ENCODE results near the gene ABCB10. TPM values are rescaled to one million over a fixed set of nuclear protein-coding genes. Genes with fewer than 3 reads are reported as not detected.
A peak's percentile ranks its signal among the peaks of the same experiment; 100 is the strongest.
"Not testable (repeated sequence)": the region's sequence is repeated elsewhere in the genome, so short reads cannot be mapped to it uniquely, and the experiment has no call there.

ABCB10 gene
- total RNA-seq, 4 donors from 2014 or later = 11.4 to 13.2 (median 12.2) TPM

- H3K4me3 ChIP-seq (ENCODE audit: low read depth, poor library complexity, severe bottlenecking) = no peak overlapping the region
- peak; percentile 66 to 89 for DNase-seq (ENCODE audit: low spot score in 2 of 2)
- intact Hi-C loops (cut with DNase I; ENCODE audit: low total_unique reads) = loop anchor here (10.0 kb wide), 1 partner anchor 260 kb away; no protein-coding TSS in a partner anchor
- TF ChIP-seq POLR2A (IDR thresholded peaks at IDR 0.05) = no peak
- no peak for TF ChIP-seq CTCF (IDR thresholded peaks at IDR 0.05)
- 35 to 37% methylated on average over 8 of the region's 8 CpGs for WGBS, 2 donors
Observed at GRCh38 chr1:229514578-229515275, 43.8 kb downstream of the ABCB10 start.

- intact Hi-C loops (cut with DNase I; ENCODE audit: low total_unique reads) = loop anchor here (10.0 kb wide), 1 partner anchor 257 kb away; no protein-coding TSS in a partner anchor
- H3K4me3 ChIP-seq (ENCODE audit: low read depth, poor library complexity, severe bottlenecking); DNase-seq (ENCODE audit: low spot score in 2 of 2): not testable (repeated sequence)
- 89 to 93% methylated on average over 6 of the region's 6 CpGs for WGBS, 2 donors
Observed at GRCh38 chr1:229511625-229512024, 46.9 kb downstream of the ABCB10 start.

- not testable (repeated sequence) for DNase-seq (ENCODE audit: low spot score in 2 of 2); H3K4me3 ChIP-seq (ENCODE audit: low read depth, poor library complexity, severe bottlenecking)
- intact Hi-C loops (cut with DNase I; ENCODE audit: low total_unique reads) = loop anchor here (10.0 kb wide), 1 partner anchor 256 kb away; no protein-coding TSS in a partner anchor
- 79 to 92% methylated on average over 2 of the region's 2 CpGs for WGBS, 2 donors
Observed at GRCh38 chr1:229511201-229511600, 47.3 kb downstream of the ABCB10 start.

GRCh38 chr1:229509576-229509975, 48.9 kb downstream of the ABCB10 start:
- no peak for DNase-seq (ENCODE audit: low spot score in 2 of 2)
- TF ChIP-seq POLR2A (IDR thresholded peaks at IDR 0.05) (no peak), CTCF (IDR thresholded peaks at IDR 0.05) (no peak)
- no peak overlapping the region for H3K4me3 ChIP-seq (ENCODE audit: low read depth, poor library complexity, severe bottlenecking)
- intact Hi-C loops (cut with DNase I; ENCODE audit: low total_unique reads) = no loop called here
- WGBS, 2 donors = 85 to 89% methylated on average over 2 of the region's 2 CpGs

- no peak for DNase-seq (ENCODE audit: low spot score in 2 of 2)
- 65 to 74% methylated on average over 7 of the region's 7 CpGs for WGBS, 2 donors
- H3K4me3 ChIP-seq (ENCODE audit: low read depth, poor library complexity, severe bottlenecking) = peak overlapping the region; percentile 25
- intact Hi-C loops (cut with DNase I; ENCODE audit: low total_unique reads) = no loop called here
- TF ChIP-seq POLR2A (IDR thresholded peaks at IDR 0.05) (no peak), CTCF (IDR thresholded peaks at IDR 0.05) (no peak)
Observed at GRCh38 chr1:229508823-229509337, 49.6 kb downstream of the ABCB10 start.

GRCh38 chr1:229507951-229508822, 50.3 kb downstream of the ABCB10 start, which contains the start of gene NUP133:
Gene NUP133 (minus strand): TSS chr1:229508341. CDS start chr1:229508249, 92 bp downstream.
- DNase-seq (ENCODE audit: low spot score in 2 of 2) = peak; percentile 99 to 100
- intact Hi-C loops (cut with DNase I; ENCODE audit: low total_unique reads) = no loop called here
- WGBS, 2 donors = 0% methylated on average over 58 to 64 of the region's 65 CpGs
- TF ChIP-seq CTCF (IDR thresholded peaks at IDR 0.05) (no peak), POLR2A (IDR thresholded peaks at IDR 0.05) (peak in 1 of 2 donors; percentile 47)
- peak within 1 kb of the TSS; percentile 82 for H3K4me3 ChIP-seq (ENCODE audit: low read depth, poor library complexity, severe bottlenecking)

All from lower leg skin (tissue), 4 donors.